Fibroblast of the aortic adventitia (primary cell): ENCODE data around the gene RINL. TPM values are rescaled to one million over a fixed set of nuclear protein-coding genes. Genes with fewer than 3 reads are reported as not detected.
"Not testable (repeated sequence)": the region's sequence is repeated elsewhere in the genome, so short reads cannot be mapped to it uniquely, and the experiment has no call there.

Experiments used
- DNase-seq: peaks from one replicate; pipeline ENCODE4 v3.0.0-alpha.2; 2010; ENCODE audit warnings: low read depth
- H3K4me3 ChIP-seq: 2 replicates; pipeline ENCODE4 v1.5.1; 2011; ENCODE audit warnings: low read depth, mild to moderate bottlenecking, control low read depth, low read length, moderate library complexity
- CTCF ChIP-seq: IDR thresholded peaks from 2 replicates; pipeline ENCODE4 v1.5.1; 2011; ENCODE audit warnings: mild to moderate bottlenecking, low read length, control low read depth, inconsistent platforms; ENCODE audit not compliant: insufficient read depth
- total RNA-seq: library from RNA; depleted of rRNA; stranded (reverse); fragments of >200 nt; gene quantifications from 2 replicates; pipeline ENCODE4 v1.2.3, GENCODE V29; 2012; ENCODE audit warnings: low replicate concordance

Gene RINL
- total RNA-seq, 1 donor: 0.81 TPM

- DNase-seq: no peak
- no peak overlapping the region for H3K4me3 ChIP-seq
- no peak for TF ChIP-seq CTCF
Measured at GRCh38 chr19:38826856-38827551, 51.1 kb downstream of the RINL start.

GRCh38 chr19:38825936-38826335 is 52.1 kb downstream of the RINL start:
- not testable (repeated sequence) for DNase-seq, H3K4me3 ChIP-seq

GRCh38 chr19:38821230-38821825 is 56.7 kb downstream of the RINL start:
- H3K4me3 ChIP-seq, DNase-seq: not testable (repeated sequence)

- no peak overlapping the region for H3K4me3 ChIP-seq
- TF ChIP-seq CTCF: no peak
- DNase-seq: no peak
Measured at GRCh38 chr19:38819231-38819920, 58.7 kb downstream of the RINL start.

Other genes with a start within 250 kb of the RINL start
- 20.1 and 280 TPM in 2 replicates for gene ACTN4, start 230.6 kb downstream of the RINL start, total RNA-seq
- 0.18 TPM in 1 of 2 replicates, not detected in the other for gene CAPN12, start 133.8 kb downstream of the RINL start, total RNA-seq
- 0.72 TPM in 1 of 2 replicates, not detected in the other for gene LGALS7, start 104.8 kb downstream of the RINL start, total RNA-seq
- not detected in 2 replicates for gene LGALS7B, start 89.1 kb downstream of the RINL start, total RNA-seq
- gene LGALS4, start 65.3 kb downstream of the RINL start, total RNA-seq: 0.82 TPM in 1 of 2 replicates, not detected in the other
- gene ECH1, start 46.5 kb downstream of the RINL start, total RNA-seq: 22.0 and 27.1 TPM in 2 replicates
- 122 and 254 TPM in 2 replicates for gene HNRNPL, start 28.3 kb downstream of the RINL start, total RNA-seq
- 44.9 and 53.8 TPM in 2 replicates for gene SIRT2, start 21.3 kb upstream of the RINL start, total RNA-seq
- 8.0 and 11.0 TPM in 2 replicates for gene NFKBIB, start 21.7 kb upstream of the RINL start, total RNA-seq
- gene CCER2, start 33.9 kb upstream of the RINL start, total RNA-seq: not detected in 2 replicates
- 15.0 and 15.5 TPM in 2 replicates for gene SARS2, start 52.5 kb upstream of the RINL start, total RNA-seq
- 11.6 and 20.2 TPM in 2 replicates for gene MRPS12, start 52.7 kb upstream of the RINL start, total RNA-seq
- 22.9 and 56.3 TPM in 2 replicates for gene FBXO17, start 97.5 kb upstream of the RINL start, total RNA-seq
- gene FBXO27, start 154.3 kb upstream of the RINL start, total RNA-seq: 7.2 and 17.8 TPM in 2 replicates
- gene ACP7, start 206.1 kb upstream of the RINL start, total RNA-seq: 0.45 TPM in 1 of 2 replicates, not detected in the other
- gene PAK4, start 247.5 kb upstream of the RINL start, total RNA-seq: 7.6 and 9.0 TPM in 2 replicates